Measurements from ENCODE around the gene KANSL1.
"Not testable (repeated sequence)": the region's sequence is repeated elsewhere in the genome, so short reads cannot be mapped to it uniquely, and the experiment has no call there.

Gene KANSL1

GRCh38 chr17:46118964-46119363, 74.3 kb downstream of the KANSL1 start:
- in situ Hi-C loops (cut with HindIII; ENCODE audit: low sequenced_read_pairs) = no loop called here

DNA sequence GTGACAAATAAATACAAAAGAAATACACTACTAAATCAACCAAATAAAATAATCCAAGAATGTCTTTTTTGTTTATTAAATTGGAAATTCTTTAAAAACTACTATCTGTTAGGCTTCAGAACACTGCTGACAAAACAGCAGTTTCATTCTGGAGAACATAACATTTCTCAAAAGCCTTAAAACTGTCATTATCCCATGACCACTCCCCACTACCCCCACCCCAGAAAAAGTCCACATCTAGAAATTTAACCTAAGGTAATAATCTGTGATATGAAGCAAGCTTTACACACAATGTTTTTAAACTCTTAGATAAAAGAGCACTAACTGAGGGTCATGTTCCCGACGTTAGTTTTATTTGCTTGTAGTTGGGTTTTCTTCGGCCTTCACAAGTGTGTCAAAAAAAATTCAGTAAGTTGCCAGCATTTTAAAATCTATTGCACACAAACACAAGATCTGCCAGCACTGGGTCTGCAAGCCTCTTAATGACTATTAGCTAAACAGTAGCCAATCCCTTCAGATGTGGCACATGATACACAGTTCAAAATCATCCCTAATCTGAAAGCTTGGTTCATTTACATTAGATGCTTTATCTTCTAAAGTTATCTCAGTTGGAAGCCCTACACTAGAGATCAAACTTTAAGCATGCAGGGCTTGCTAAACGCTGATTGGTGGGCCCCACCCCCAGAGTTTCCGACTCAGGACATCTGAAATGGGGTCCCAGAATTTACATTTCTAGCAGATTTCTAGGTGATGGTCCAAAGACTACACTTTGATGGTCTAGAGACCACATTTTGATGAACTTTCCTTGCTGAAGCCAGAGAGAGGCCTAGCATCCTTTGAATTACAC, 75.2 kb downstream of the KANSL1 start:
- in situ Hi-C loops (cut with HindIII; ENCODE audit: low sequenced_read_pairs) = no loop called here

GRCh38 chr17:46117117-46117516, 76.1 kb downstream of the KANSL1 start:
- in situ Hi-C loops (cut with HindIII; ENCODE audit: low sequenced_read_pairs) = no loop called here

- in situ Hi-C loops (cut with HindIII; ENCODE audit: low sequenced_read_pairs) = no loop called here
These were observed 77.5 kb downstream of the KANSL1 start for GRCh38 chr17:46115699-46116098.

DNA sequence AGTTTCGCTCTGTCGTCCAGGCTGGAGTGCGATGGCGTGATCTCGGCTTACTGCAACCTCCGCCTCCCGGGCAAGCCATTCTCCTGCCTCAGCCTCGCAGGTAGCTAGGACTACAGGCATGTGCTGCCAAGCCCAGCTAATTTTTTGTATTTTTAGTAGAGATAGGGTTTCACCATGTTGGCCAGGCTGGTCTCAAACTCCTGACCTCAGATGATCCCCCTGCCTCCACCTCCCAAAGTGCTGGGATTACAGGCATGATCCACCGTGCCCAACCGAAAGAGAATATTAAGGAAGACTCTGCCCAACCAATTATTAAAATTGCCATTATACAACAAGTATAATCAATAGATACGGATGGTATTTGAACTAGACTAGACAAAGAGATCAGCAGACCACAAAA, 82.0 kb downstream of the KANSL1 start:
- in situ Hi-C loops (cut with HindIII; ENCODE audit: low sequenced_read_pairs) = not testable (repeated sequence)

DNA sequence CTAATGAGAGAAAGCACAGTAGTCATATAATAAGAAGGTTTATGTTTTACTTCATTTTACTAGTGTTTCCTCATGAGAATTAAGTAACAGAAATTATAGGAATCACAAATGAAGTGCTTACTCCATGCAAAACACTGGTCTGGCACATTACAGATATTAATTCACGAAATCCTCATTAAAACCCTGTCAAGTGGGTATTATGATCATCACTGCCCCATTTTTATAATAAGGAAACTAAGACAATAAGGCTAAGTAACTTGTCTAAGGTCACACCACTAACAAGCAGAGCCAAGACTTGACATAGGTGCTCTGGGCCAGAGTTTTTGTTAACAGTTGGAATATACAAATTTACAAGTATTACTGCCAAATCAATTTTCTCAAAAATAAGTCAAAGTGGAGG, 83.0 kb downstream of the KANSL1 start:
- in situ Hi-C loops (cut with HindIII; ENCODE audit: low sequenced_read_pairs) = no loop called here

DNA sequence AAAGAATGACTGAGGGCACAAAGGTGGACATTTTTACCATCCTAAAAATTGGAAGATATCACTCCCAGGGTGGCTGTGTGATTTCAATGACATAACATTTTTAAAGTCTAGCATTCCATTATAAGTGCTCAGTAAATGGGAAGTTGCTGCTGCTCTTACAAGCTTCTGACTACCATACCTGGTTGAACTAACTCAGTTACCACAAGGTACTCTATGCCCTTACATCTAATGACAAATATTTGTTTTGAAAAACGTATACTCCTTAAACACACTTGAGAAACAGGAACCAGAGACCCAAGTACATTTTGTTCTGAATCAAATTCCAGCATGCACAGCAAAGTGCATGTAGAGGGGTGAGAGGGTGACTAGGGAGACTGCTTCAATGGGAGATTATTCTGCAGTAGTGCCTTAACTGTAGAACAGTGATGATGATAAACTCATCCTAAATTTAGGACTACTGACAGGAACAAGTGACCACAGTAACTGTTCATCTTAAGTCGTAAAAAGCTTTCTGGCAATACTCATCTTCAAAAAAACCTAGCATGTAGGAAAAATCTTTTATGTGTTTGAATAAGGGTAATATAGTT, 83.5 kb downstream of the KANSL1 start:
- in situ Hi-C loops (cut with HindIII; ENCODE audit: low sequenced_read_pairs) = no loop called here

GRCh38 chr17:46108550-46109110, 84.6 kb downstream of the KANSL1 start:
- in situ Hi-C loops (cut with HindIII; ENCODE audit: low sequenced_read_pairs) = no loop called here

- in situ Hi-C loops (cut with HindIII; ENCODE audit: low sequenced_read_pairs) = no loop called here
These were observed 85.1 kb downstream of the KANSL1 start for GRCh38 chr17:46108120-46108519.

DNA sequence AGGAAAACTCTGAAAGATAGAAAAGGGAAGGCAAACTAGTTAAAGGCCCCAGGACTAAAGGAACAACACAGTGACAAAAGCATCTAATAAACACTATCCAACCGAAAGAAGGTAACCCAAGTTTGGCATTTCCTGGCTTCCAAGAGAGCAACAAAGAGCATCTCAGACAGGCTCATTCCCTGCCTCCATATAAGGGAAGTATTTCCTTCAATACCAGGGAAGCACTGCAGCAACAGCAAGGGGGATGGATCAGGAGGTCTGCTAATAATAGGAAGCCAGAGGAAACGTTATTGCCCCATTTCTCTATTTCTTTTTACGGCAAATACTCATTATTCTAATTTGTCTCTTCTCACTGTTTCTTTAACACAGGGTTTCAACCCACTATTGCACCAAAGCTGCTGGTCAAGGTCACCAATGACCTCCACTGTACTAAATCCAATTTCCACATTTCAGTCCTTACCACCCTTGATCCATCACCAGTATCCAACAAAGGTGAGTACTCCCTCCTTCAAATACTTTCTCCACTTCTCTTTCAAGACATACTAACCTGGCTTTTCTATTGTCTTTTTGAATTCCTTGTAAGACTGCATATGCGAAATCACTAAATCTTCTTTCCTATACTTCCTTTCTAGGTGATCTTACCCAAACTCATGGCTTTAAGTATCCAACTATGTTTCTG, 86.1 kb downstream of the KANSL1 start:
- in situ Hi-C loops (cut with HindIII; ENCODE audit: low sequenced_read_pairs) = no loop called here

DNA sequence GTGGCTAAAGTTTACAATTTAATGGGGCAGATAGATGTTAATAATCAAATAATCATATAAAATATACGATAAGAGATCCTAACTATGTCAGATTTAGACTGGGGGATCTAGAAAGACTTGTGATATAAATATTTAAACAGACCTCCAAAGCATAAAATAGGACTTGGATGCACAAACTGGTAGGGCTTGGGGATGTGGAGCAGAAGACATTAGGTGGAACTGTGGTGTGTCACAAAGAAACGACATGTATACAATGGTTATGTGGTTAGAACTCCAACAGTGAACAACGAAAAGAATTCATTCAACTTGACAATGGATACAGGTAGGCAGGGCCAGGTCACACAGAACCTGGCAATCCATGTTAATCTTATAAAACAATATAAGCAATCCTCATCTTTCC, 90.4 kb downstream of the KANSL1 start:
- in situ Hi-C loops (cut with HindIII; ENCODE audit: low sequenced_read_pairs) = not testable (repeated sequence)

GRCh38 chr17:46101785-46102617, 91.2 kb downstream of the KANSL1 start:
- in situ Hi-C loops (cut with HindIII; ENCODE audit: low sequenced_read_pairs) = not testable (repeated sequence)

DNA sequence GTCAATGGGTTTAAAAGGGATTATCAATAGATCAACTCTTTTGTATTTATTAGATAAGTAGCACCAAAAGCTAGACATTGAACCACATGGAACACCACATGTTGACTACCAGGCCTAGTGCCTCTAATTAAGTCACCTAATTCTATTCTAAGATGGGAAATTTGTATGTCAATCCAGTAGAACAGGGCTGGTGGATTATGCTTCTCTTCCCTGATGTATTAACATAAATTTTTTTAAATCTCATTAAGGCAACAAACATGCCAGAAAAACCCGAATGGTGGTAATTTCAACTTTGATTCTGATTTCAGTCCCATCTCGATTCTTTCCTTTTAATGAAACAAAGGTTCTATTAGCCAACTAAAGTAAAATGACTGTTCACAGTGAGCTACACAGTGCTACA, 92.6 kb downstream of the KANSL1 start:
- in situ Hi-C loops (cut with HindIII; ENCODE audit: low sequenced_read_pairs) = no loop called here

- in situ Hi-C loops (cut with HindIII; ENCODE audit: low sequenced_read_pairs) = no loop called here
These were observed 93.4 kb downstream of the KANSL1 start for GRCh38 chr17:46099865-46100264.

DNA sequence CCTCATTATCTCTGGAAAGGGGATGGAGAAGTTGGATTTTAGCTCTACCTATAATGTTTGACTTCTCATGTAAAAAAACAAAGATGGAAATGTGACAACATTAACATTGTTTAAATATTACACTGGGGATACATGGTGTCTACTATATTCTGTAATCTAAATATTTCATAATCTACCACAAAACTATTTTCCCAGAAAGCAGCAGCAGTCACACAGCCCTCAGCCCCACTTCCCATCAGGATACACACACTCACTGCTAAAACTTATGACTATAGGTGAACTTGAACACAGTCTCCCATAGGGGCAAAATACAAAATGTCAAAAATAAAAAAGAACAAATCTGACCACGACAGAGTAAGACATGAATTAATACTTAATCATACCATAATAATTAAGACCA, 95.7 kb downstream of the KANSL1 start:
- in situ Hi-C loops (cut with HindIII; ENCODE audit: low sequenced_read_pairs) = no loop called here

- in situ Hi-C loops (cut with HindIII; ENCODE audit: low sequenced_read_pairs) = no loop called here
These were observed 100.2 kb downstream of the KANSL1 start for GRCh38 chr17:46092991-46093390.

DNA sequence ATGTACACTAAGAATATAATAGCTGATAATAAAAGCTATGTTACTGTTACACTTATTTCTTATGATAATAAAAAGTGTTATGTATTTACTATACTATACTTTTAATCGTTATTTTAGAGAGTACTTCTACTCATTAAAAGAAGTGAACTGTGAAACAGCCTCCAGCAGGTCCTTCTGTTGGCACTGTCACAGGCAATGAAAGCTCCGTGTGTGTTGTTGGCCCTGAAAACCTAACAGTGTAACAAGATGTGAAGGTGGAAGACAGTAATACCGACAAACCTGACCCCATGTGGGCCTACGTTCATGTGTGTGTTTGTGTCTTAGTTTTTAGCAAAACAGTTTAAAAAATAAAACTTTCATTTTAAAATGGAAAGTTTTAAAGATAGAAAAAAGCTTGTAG, 102.4 kb downstream of the KANSL1 start:
- in situ Hi-C loops (cut with HindIII; ENCODE audit: low sequenced_read_pairs) = no loop called here

DNA sequence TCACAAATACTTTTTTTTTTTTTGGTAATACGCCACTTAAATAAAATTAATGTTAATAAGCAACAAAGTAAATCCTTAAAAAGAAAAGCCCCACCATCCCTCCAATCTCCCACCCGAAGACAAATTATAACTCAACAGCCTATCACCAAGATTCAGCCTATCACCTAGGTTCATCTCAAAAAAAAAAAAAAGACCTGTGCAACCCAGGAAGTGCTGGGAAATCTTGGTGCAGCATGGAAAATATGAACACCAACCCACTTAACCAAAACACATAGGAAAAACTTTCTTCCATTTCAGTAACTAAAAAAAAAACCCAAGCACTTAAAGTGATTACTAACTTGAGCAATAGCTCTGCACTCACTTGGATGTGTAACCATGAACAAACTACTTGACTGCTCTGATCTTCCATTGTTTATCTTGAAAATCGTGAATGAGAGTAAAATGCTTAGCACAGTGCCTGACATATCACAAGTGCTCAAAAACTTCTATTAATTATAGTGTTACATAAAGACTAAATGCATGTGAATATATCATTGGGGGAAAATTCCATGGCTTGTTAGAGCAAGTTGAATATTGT, 103.8 kb downstream of the KANSL1 start:
- in situ Hi-C loops (cut with HindIII; ENCODE audit: low sequenced_read_pairs) = loop anchor here (5.0 kb wide), 1 partner anchor 33 kb away; no protein-coding TSS in a partner anchor

DNA sequence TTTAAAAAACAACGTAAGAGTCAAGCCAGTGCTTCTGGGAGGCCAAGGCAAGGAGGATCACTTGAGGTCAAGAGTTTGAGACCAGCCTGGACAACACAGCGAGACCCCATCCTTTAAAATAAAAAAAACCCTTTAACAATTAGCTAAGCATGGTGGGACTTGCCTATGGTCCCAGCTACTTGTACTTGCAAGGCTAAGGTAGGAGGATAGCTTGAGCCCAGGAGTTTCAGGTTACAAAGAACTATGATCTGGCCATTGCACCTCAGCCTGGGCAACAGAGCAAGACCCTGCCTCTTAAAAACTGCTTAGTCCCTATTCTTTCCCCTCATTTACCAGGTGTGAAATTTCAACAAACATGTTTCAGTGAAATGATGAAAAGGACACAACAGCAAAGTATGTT, 104.6 kb downstream of the KANSL1 start:
- in situ Hi-C loops (cut with HindIII; ENCODE audit: low sequenced_read_pairs) = loop anchor here (5.0 kb wide), 1 partner anchor 34 kb away; no protein-coding TSS in a partner anchor

DNA sequence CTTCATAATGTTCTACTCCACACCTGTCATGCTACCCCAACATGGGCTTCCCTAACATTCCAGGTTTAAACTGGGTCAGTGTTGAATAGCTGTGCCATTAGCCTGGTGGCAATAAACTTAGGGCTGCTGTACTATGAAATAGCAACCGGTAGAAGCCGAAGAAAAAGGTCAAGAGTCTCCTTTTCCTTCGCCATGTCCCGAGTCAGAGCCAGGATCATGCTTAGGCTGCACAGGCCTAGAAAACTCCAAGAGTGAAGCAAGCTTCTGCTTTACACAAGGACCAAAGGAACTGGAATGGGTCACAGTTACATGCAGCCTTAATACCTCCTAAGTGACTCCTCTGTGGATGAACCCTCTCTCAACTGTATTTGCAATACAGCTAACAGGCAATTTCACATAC, 105.4 kb downstream of the KANSL1 start:
- in situ Hi-C loops (cut with HindIII; ENCODE audit: low sequenced_read_pairs) = loop anchor here (5.0 kb wide), 1 partner anchor 34 kb away; no protein-coding TSS in a partner anchor

All from endothelial cell of hepatic sinusoid (primary cell).